H1 (cell line): ENCODE data around the gene COL10A1. TPM values are rescaled to one million over a fixed set of nuclear protein-coding genes. Genes with fewer than 3 reads are reported as not detected.
A peak's percentile ranks its signal among the peaks of the same experiment; 100 is the strongest.

Experiments used
- CTCF ChIA-PET: fragments of 300-600 bp; sonication (Branson Sonifier 250); formaldehyde crosslinking; loops from one replicate; lab custom pipeline; 2021; ENCODE audit not compliant: partially characterized antibody; lab: Charles Lee
- POLR2A ChIA-PET: fragments of 300-600 bp; sonication (Branson Sonifier 250); formaldehyde crosslinking; loops from one replicate; lab custom pipeline; 2021; ENCODE audit warnings: inconsistent platforms; ENCODE audit not compliant: partially characterized antibody; lab: Charles Lee
- DNase-seq, 2 experiments: peaks; one replicate each; pipeline versions ENCODE4 v3.0.0 to v3.0.0-alpha.2; 2010 to 2022; ENCODE audit warnings: low spot score in 2 of 2, low read depth in 1 of 2, mixed read lengths in 1 of 2
- FAIRE-seq: peaks from 2 replicates; lab custom pipeline; 2011; peaks lifted over from hg19 to GRCh38; lab: Jason Lieb, UNC
- H2AFZ ChIP-seq: 2 replicates; pipeline ENCODE4 v1.8.1; 2012; ENCODE audit warnings: low read length, inconsistent platforms
- H2AK5ac ChIP-seq: 2 replicates; pipeline ENCODE4 v1.6.1; 2013; ENCODE audit warnings: low read depth, low read length
- H2BK120ac ChIP-seq: replicated peaks from 2 replicates; pipeline ENCODE3; 2013; ENCODE audit warnings: low read depth, low read length, inconsistent platforms
- H2BK12ac ChIP-seq: 2 replicates; pipeline ENCODE4 v1.6.1; 2013; ENCODE audit warnings: low read depth, low read length
- H2BK15ac ChIP-seq: 2 replicates; pipeline ENCODE4 v1.6.1; 2013; ENCODE audit warnings: low read length
- H2BK20ac ChIP-seq: 2 replicates; pipeline ENCODE4 v1.6.1; 2013; ENCODE audit warnings: low read length
- H2BK5ac ChIP-seq: 2 replicates; pipeline ENCODE4 v1.6.1; 2013; ENCODE audit warnings: low read depth, low read length
- H3K14ac ChIP-seq: 2 replicates; pipeline ENCODE4 v1.6.1; 2013; ENCODE audit warnings: inconsistent platforms; ENCODE audit not compliant: insufficient read length
- H3K18ac ChIP-seq: 2 replicates; pipeline ENCODE4 v1.6.1; 2013; ENCODE audit warnings: low read length; ENCODE audit errors: extremely low read depth
- H3K23ac ChIP-seq: 2 replicates; pipeline ENCODE4 v1.6.1; 2013; ENCODE audit warnings: inconsistent platforms; ENCODE audit not compliant: insufficient read length
- H3K23me2 ChIP-seq: 2 replicates; pipeline ENCODE4 v1.6.1; 2013; ENCODE audit warnings: low read depth, low read length
- H3K27ac ChIP-seq: 2 replicates; pipeline ENCODE4 v1.6.1; 2011; ENCODE audit warnings: low read depth, low read length, inconsistent platforms
- H3K27me3 ChIP-seq, 4 experiments: replicated peaks in 1 of 4; 1 replicate in 1 of 4; 2 replicates in 3 of 4; pipeline versions ENCODE4 v1.6.1 to v1.8.1; 2011 to 2013; ENCODE audit warnings: low read length in 3 of 4, mild to moderate bottlenecking in 3 of 4, inconsistent platforms in 2 of 4, mixed read lengths in 2 of 4, moderate library complexity in 1 of 4; ENCODE audit not compliant: control insufficient read depth in 3 of 4, insufficient read depth in 3 of 4; ENCODE audit errors: extremely low read depth in 1 of 4
- H3K36me3 ChIP-seq, 4 experiments: 2 replicates each; pipeline versions ENCODE4 v1.6.1 to v1.8.1; 2011 to 2013; ENCODE audit warnings: mild to moderate bottlenecking in 4 of 4, low read length in 3 of 4, moderate library complexity in 2 of 4, control low read depth in 1 of 4, inconsistent platforms in 1 of 4; ENCODE audit not compliant: insufficient read depth in 4 of 4, control insufficient read depth in 2 of 4
- H3K4ac ChIP-seq: replicated peaks from 2 replicates; pipeline ENCODE3; 2013; ENCODE audit warnings: low read length, low read depth, mixed read lengths, inconsistent platforms; ENCODE audit not compliant: insufficient read length
- H3K4me1 ChIP-seq, 4 experiments: replicated peaks in 1 of 4; 1 replicate in 1 of 4; 2 replicates in 3 of 4; pipeline versions ENCODE4 v1.6.1 to v1.8.1; 2011 to 2013; ENCODE audit warnings: low read length in 3 of 4, inconsistent platforms in 2 of 4, mixed read lengths in 1 of 4; ENCODE audit not compliant: insufficient read depth in 4 of 4, control insufficient read depth in 3 of 4
- H3K4me2 ChIP-seq, 2 experiments: 2 replicates each; pipeline versions ENCODE4 v1.6.1 to v1.8.1; 2011 to 2013; ENCODE audit warnings: low read depth in 2 of 2, low read length in 2 of 2, control low read depth in 1 of 2, inconsistent platforms in 1 of 2, mild to moderate bottlenecking in 1 of 2; ENCODE audit not compliant: insufficient read depth in 1 of 2
- H3K4me3 ChIP-seq, 4 experiments: fragments of 200-600, 300-600 bp in 1 of 4; sonication (generic), shearing (Covaris generic), sonication (Bioruptor Twin) in 1 of 4; 2 replicates each; pipeline versions ENCODE4 v1.5.1 to v1.8.1; 2011 to 2016; ENCODE audit warnings: low read length in 4 of 4, low read depth in 3 of 4, control low read depth in 2 of 4, inconsistent platforms in 2 of 4, mild to moderate bottlenecking in 2 of 4, mixed read lengths in 1 of 4, moderate library complexity in 1 of 4; ENCODE audit not compliant: insufficient read depth in 2 of 4; ENCODE audit errors: extremely low read depth in 1 of 4
- H3K56ac ChIP-seq: replicated peaks from 2 replicates; pipeline ENCODE3; 2013; ENCODE audit warnings: low read depth, mild to moderate bottlenecking, mixed read lengths, low read length, inconsistent platforms; ENCODE audit not compliant: insufficient read length
- H3K79me1 ChIP-seq: 2 replicates; pipeline ENCODE4 v1.6.1; 2013; ENCODE audit warnings: low read depth, low read length, control low read depth
- H3K79me2 ChIP-seq, 2 experiments: 2 replicates each; pipeline versions ENCODE4 v1.6.1 to v1.8.1; 2012 to 2013; ENCODE audit warnings: low read length in 2 of 2, mild to moderate bottlenecking in 2 of 2, inconsistent platforms in 1 of 2; ENCODE audit not compliant: insufficient read depth in 2 of 2, control insufficient read depth in 1 of 2
- H3K9ac ChIP-seq, 4 experiments: replicated peaks in 1 of 4; 1 replicate in 1 of 4; 2 replicates in 3 of 4; pipeline versions ENCODE4 v1.6.1 to v1.8.1; 2011 to 2013; ENCODE audit warnings: low read depth in 3 of 4, low read length in 3 of 4, control low read depth in 2 of 4, mild to moderate bottlenecking in 2 of 4, moderate library complexity in 2 of 4, inconsistent platforms in 1 of 4; ENCODE audit errors: extremely low read depth in 1 of 4
- H3K9me3 ChIP-seq, 2 experiments: 2 replicates each; pipeline versions ENCODE4 v1.6.1 to v1.8.1; 2012 to 2013; ENCODE audit warnings: mild to moderate bottlenecking in 2 of 2, moderate library complexity in 2 of 2, control low read depth in 1 of 2, inconsistent platforms in 1 of 2, low read depth in 1 of 2, low read length in 1 of 2, mixed read lengths in 1 of 2; ENCODE audit not compliant: insufficient read depth in 2 of 2
- H4K20me1 ChIP-seq, 2 experiments: replicated peaks in 1 of 2; 2 replicates each; pipeline versions ENCODE3 to v1.8.1; 2011 to 2013; ENCODE audit warnings: inconsistent platforms in 2 of 2, low read length in 2 of 2, mild to moderate bottlenecking in 1 of 2; ENCODE audit not compliant: insufficient read depth in 2 of 2, control insufficient read depth in 1 of 2
- H4K5ac ChIP-seq: 2 replicates; pipeline ENCODE4 v1.6.1; 2013; ENCODE audit warnings: low read length, low read depth, mixed read lengths, inconsistent platforms; ENCODE audit not compliant: insufficient read length
- H4K8ac ChIP-seq: 2 replicates; pipeline ENCODE4 v1.8.0; 2013; ENCODE audit warnings: mild to moderate bottlenecking, moderate library complexity, low read length, inconsistent platforms; ENCODE audit not compliant: insufficient read depth; ENCODE audit errors: extremely low read depth
- H4K91ac ChIP-seq: replicated peaks from 2 replicates; pipeline ENCODE3; 2013; ENCODE audit warnings: low read length, mixed read lengths, inconsistent platforms; ENCODE audit not compliant: insufficient read length
- CHD2 ChIP-seq: IDR thresholded peaks from 2 replicates; pipeline ENCODE4 v1.6.1; 2012; ENCODE audit warnings: low read length, improper control_type of control experiment
- WGBS, 2 experiments: shearing (Covaris generic) in 1 of 2; methylation state at CpG; one replicate each; pipeline versions ENCODE4 v1.1.6 to v1.1.7; 2013 to 2015; ENCODE audit warnings: low lambda C conversion rate in 2 of 2, mixed read lengths in 2 of 2, inconsistent platforms in 1 of 2, low coverage in 1 of 2, missing lambda C conversion rate in 1 of 2; ENCODE audit not compliant: insufficient replicate concordance in 2 of 2, insufficient coverage in 1 of 2, insufficient read length in 1 of 2; ENCODE audit errors: extremely low coverage in 1 of 2, missing lambda C conversion rate in 1 of 2; 5-methylcytosine and 5-hydroxymethylcytosine counted together
- polyA plus RNA-seq, 7 experiments: library from polyadenylated mRNA; depleted of rRNA in 3 of 7; stranded (reverse) in 5 of 7; unstranded in 2 of 7; fragments of >200 nt in 5 of 7; fragments of 200-250 nt in 2 of 7; gene quantifications; 1 replicate in 5 of 7; 2 replicates in 1 of 7; 4 replicates in 1 of 7; pipeline versions ENCODE4 v1.2.1 to v1.2.3, GENCODE V29; 2011 to 2013; ENCODE audit warnings: missing spikeins in 2 of 7, mixed read lengths in 2 of 7
- total RNA-seq: library from RNA; stranded (reverse); fragmentation: NEBNext Ultra II Directional; extraction: Animal tissue kit (Norgen Biotek cat#: 25700); gene quantifications from 2 replicates; pipeline ENCODE4 v1.2.1, GENCODE V29; 2021

Gene COL10A1
- total and polyA plus RNA-seq, 2 of the 8 experiments (the other 6 are each of a cell fraction or from before 2014, with no cell fraction given) = not detected

GRCh38 chr6:116102873-116103272 lies 23.1 kb downstream of the COL10A1 start:
- no peak overlapping the region for H3K23ac ChIP-seq
- H3K4me1 ChIP-seq = peaks cover 0 to 25% (median 21%) of the 10 kb centered on the region in 4 experiments
- H3K56ac ChIP-seq = no peak overlapping the region
- no peak overlapping the region for H2AK5ac ChIP-seq
- H4K8ac ChIP-seq = no peak overlapping the region
- FAIRE-seq = no peak
- 96% methylated on average over 4 of the region's 4 CpGs; no CpG with 5 or more reads in 1 of the 2 experiments for WGBS, 2 experiments
- H4K91ac ChIP-seq = no peak overlapping the region
- ChIA-PET POLR2A (interaction anchor here (2.8 to 3.8 kb wide), 2 partner anchors 8 to 14 kb away, joined by 16 to 18 read pairs; no protein-coding TSS in a partner anchor), CTCF (interaction anchor here (1.1 to 3.8 kb wide), 3 partner anchors 10 to 40 kb away, joined by 3 to 32 read pairs (median 5); no protein-coding TSS in a partner anchor)
- no peaks in the 10 kb centered on the region for H3K27me3 ChIP-seq
- H3K4me3 ChIP-seq = no peak overlapping the region; a peak in 1 of 8 replicates
- H3K18ac ChIP-seq = no peak overlapping the region
- H3K9me3 ChIP-seq = no peaks in the 10 kb centered on the region
- H2BK20ac ChIP-seq = no peak overlapping the region
- H3K23me2 ChIP-seq = peaks cover 5% of the 10 kb centered on the region
- H2BK120ac ChIP-seq = no peak overlapping the region
- DNase-seq = no peak
- H4K20me1 ChIP-seq = no peaks in the 10 kb centered on the region
- H2BK15ac ChIP-seq = no peak overlapping the region
- H3K36me3 ChIP-seq = peaks cover 0 to 3% (median 0%) of the 10 kb centered on the region in 4 experiments; a peak in 2 of 8 replicates
- peak overlapping the region in 1 of 4 experiments; percentile 27; a peak in 1 of 7 replicates for H3K9ac ChIP-seq
- no peak overlapping the region for H3K27ac ChIP-seq
- H3K4ac ChIP-seq = no peak overlapping the region
- no peak overlapping the region for H2BK12ac ChIP-seq
- H3K14ac ChIP-seq = no peak overlapping the region
- peak overlapping the region; percentile 19 to 88; a peak in 2 of 4 replicates for H3K4me2 ChIP-seq
- H3K79me2 ChIP-seq = peaks cover 0 to 46% of the 10 kb centered on the region in 2 experiments; a peak in 2 of 4 replicates
- H3K79me1 ChIP-seq = no peaks in the 10 kb centered on the region; the same call in 1 of the 2 replicates
- no peak overlapping the region for H4K5ac ChIP-seq
- H2AFZ ChIP-seq = no peak overlapping the region
- H2BK5ac ChIP-seq = no peak overlapping the region
- no peak for TF ChIP-seq CHD2
